Activated CD8-positive, alpha-beta T cell treated with anti-CD3 and anti-CD28 coated beads for 36 hours (primary cell): Measurements from ENCODE around the gene SF3B1. TPM values are rescaled to one million over a fixed set of nuclear protein-coding genes. Genes with fewer than 3 reads are reported as not detected.
A peak's percentile ranks its signal among the peaks of the same experiment; 100 is the strongest.
"Not testable (repeated sequence)": the region's sequence is repeated elsewhere in the genome, so short reads cannot be mapped to it uniquely, and the experiment has no call there.

Experiments
- ATAC-seq: fragments of 200-7000 bp; cut with Tn5 transposase; one replicate; pipeline ENCODE4 v1.10.0; 2021; ENCODE audit warnings: mild to moderate bottlenecking, moderate library complexity
- CTCF ChIA-PET: fragments of 350-600 bp; sonication (Branson Sonifier 250); formaldehyde crosslinking; loops from one replicate; lab custom pipeline; 2021; ENCODE audit warnings: antibody characterized with exemption; lab: Charles Lee
- POLR2A ChIA-PET: fragments of 350-600 bp; sonication (Branson Sonifier 250); formaldehyde crosslinking; loops from one replicate; lab custom pipeline; 2021; ENCODE audit warnings: antibody characterized with exemption; lab: Charles Lee
- DNase-seq: peaks from one replicate; pipeline ENCODE4 v3.0.0-alpha.2; 2020
- H3K27ac Mint-ChIP-seq: one replicate; pipeline ENCODE4 v1.8.0; 2021; ENCODE audit warnings: mild to moderate bottlenecking, mixed read lengths
- H3K27me3 Mint-ChIP-seq: one replicate; pipeline ENCODE4 v1.8.0; 2021; ENCODE audit warnings: mixed read lengths
- H3K36me3 Mint-ChIP-seq: one replicate; pipeline ENCODE4 v1.8.0; 2021; ENCODE audit warnings: low read depth, mixed read lengths
- H3K4me1 Mint-ChIP-seq: one replicate; pipeline ENCODE4 v1.8.0; 2021; ENCODE audit warnings: low read depth, mixed read lengths
- H3K4me3 Mint-ChIP-seq: one replicate; pipeline ENCODE4 v1.8.0; 2021; ENCODE audit warnings: mild to moderate bottlenecking, moderate library complexity, mixed read lengths
- H3K9me3 Mint-ChIP-seq: one replicate; pipeline ENCODE4 v1.8.0; 2021; ENCODE audit warnings: mixed read lengths
- CTCF ChIP-seq: fragments of 200-600 bp; IDR thresholded peaks from one replicate; pipeline ENCODE4 v1.8.0; 2022; ENCODE audit warnings: antibody characterized with exemption, mild to moderate bottlenecking
- intact Hi-C: fragments of 100-400 bp; cut with micrococcal nuclease; formaldehyde crosslinking; loops from one replicate; pipeline ENCODE4 v1.10.0; 2022
- total RNA-seq, 2 experiments: library from RNA; stranded (reverse); gene quantifications; one replicate each; pipeline ENCODE4 v1.2.3, GENCODE V29; 2021

SF3B1 gene
- total RNA-seq: 100 to 1,000 TPM; 235 to 253 TPM

- H3K36me3 Mint-ChIP-seq: peaks cover 23% of the 10 kb centered on the region
- DNase-seq (peak; percentile 100), ATAC-seq (peak; percentile 96)
- peak within 1 kb of the TSS; percentile 100 for H3K27ac Mint-ChIP-seq
- TF ChIP-seq CTCF: no peak
- H3K9me3 Mint-ChIP-seq: no peaks in the 10 kb centered on the region
- POLR2A ChIA-PET: interaction anchor here (0.6 to 3.8 kb wide), 15 partner anchors 10 to 578 kb away, joined by 3 to 37 read pairs (median 4); partner anchors contain the start of genes COQ10B, HSPD1 and HSPE1
- H3K4me1 Mint-ChIP-seq: peaks cover 37% of the 10 kb centered on the region
- CTCF ChIA-PET: interaction anchor here (1.2 to 1.9 kb wide), 2 partner anchors 11 to 18 kb away, joined by 3 to 6 read pairs; no protein-coding TSS in a partner anchor
- H3K4me3 Mint-ChIP-seq: peak within 1 kb of the TSS; percentile 82
- H3K27me3 Mint-ChIP-seq: no peaks in the 10 kb centered on the region
- intact Hi-C loops: loop anchor here (1.0 to 10.0 kb wide), 4 partner anchors 18 to 340 kb away; partner anchors contain the start of genes COQ10B, HSPE1 and MARS2
These were observed at the start of gene SF3B1 for GRCh38 chr2:197434541-197435513. Gene SF3B1 (minus strand): TSS chr2:197435028. CDS start chr2:197434999, 29 bp downstream.

- H3K4me3 Mint-ChIP-seq, H3K27ac Mint-ChIP-seq, H3K27me3 Mint-ChIP-seq, DNase-seq, ATAC-seq, CTCF ChIA-PET, intact Hi-C loops: not testable (repeated sequence)
- H3K36me3 Mint-ChIP-seq: peaks cover 63% of the 10 kb centered on the region
- H3K4me1 Mint-ChIP-seq: peaks cover 19% of the 10 kb centered on the region
- POLR2A ChIA-PET: interaction anchor here (0.7 to 3.1 kb wide), 9 partner anchors 11 to 72 kb away, joined by 3 to 22 read pairs (median 3); partner anchors contain the start of genes COQ10B, HSPD1 and HSPE1
- peaks cover 21% of the 10 kb centered on the region for H3K9me3 Mint-ChIP-seq
These were observed 49.4 kb upstream of the SF3B1 start for GRCh38 chr2:197484248-197484647.

- ChIA-PET CTCF (no interaction called here), POLR2A (interaction anchor here (1.2 to 1.8 kb wide), 4 partner anchors 9 to 22 kb away, joined by 4 to 6 read pairs (median 4); no protein-coding TSS in a partner anchor)
- intact Hi-C loops: no loop called here
- no peak for DNase-seq
- peaks cover 50% of the 10 kb centered on the region for H3K36me3 Mint-ChIP-seq
- ATAC-seq: no peak
- H3K4me3 Mint-ChIP-seq: no peak overlapping the region
- H3K9me3 Mint-ChIP-seq: peaks cover 17% of the 10 kb centered on the region
- H3K27ac Mint-ChIP-seq: no peak overlapping the region
- no peaks in the 10 kb centered on the region for H3K27me3 Mint-ChIP-seq
- no peak for TF ChIP-seq CTCF
- H3K4me1 Mint-ChIP-seq: no peaks in the 10 kb centered on the region
These were observed 45.6 kb upstream of the SF3B1 start for GRCh38 chr2:197480165-197481036.

GRCh38 chr2:197477797-197478196 is 43.0 kb upstream of the SF3B1 start:
- POLR2A ChIA-PET: interaction anchor here (1.3 kb wide), 1 partner anchor 27 kb away, joined by 3 read pairs; no protein-coding TSS in a partner anchor
- ATAC-seq (no peak), DNase-seq (no peak)
- Mint-ChIP-seq H3K4me3 (no peak overlapping the region), H3K4me1 (no peaks in the 10 kb centered on the region), H3K27ac (no peak overlapping the region), H3K27me3 (no peaks in the 10 kb centered on the region), H3K36me3 (peaks cover 40% of the 10 kb centered on the region), H3K9me3 (no peaks in the 10 kb centered on the region)
- intact Hi-C loops: no loop called here
- CTCF ChIA-PET: no interaction called here
- TF ChIP-seq CTCF: no peak

GRCh38 chr2:197472166-197472565 is 37.3 kb upstream of the SF3B1 start:
- intact Hi-C loops: no loop called here
- no peak overlapping the region for H3K4me3 Mint-ChIP-seq
- no peak for TF ChIP-seq CTCF
- CTCF ChIA-PET: no interaction called here
- no peaks in the 10 kb centered on the region for H3K9me3 Mint-ChIP-seq
- H3K4me1 Mint-ChIP-seq: peaks cover 5% of the 10 kb centered on the region
- H3K36me3 Mint-ChIP-seq: peaks cover 24% of the 10 kb centered on the region
- peak overlapping the region; percentile 78 for H3K27ac Mint-ChIP-seq
- no peak for DNase-seq
- no peak for ATAC-seq
- POLR2A ChIA-PET: interaction anchor here (1.0 kb wide), 1 partner anchor 21 kb away, joined by 3 read pairs; no protein-coding TSS in a partner anchor
- H3K27me3 Mint-ChIP-seq: no peaks in the 10 kb centered on the region
